Neural cell (in vitro differentiated cells): ENCODE results near the gene ZC3H7A. TPM values are rescaled to one million over a fixed set of nuclear protein-coding genes. Genes with fewer than 3 reads are reported as not detected.

Experiments
- H2AFZ ChIP-seq: fragments of 200-600, 300-800 bp; sonication (generic), shearing (Covaris generic); 2 replicates; pipeline ENCODE4 v1.6.0; 2014; ENCODE audit warnings: low read depth, mild to moderate bottlenecking, antibody characterized with exemption, low read length, moderate library complexity
- H3F3A ChIP-seq: fragments of 200-600 bp; shearing (Covaris generic); 2 replicates; pipeline ENCODE4 v1.6.1; 2016; ENCODE audit warnings: mild to moderate bottlenecking, moderate library complexity, mixed read lengths, antibody characterized with exemption, low read length; ENCODE audit not compliant: insufficient read depth, poor library complexity, severe bottlenecking
- H3K27ac ChIP-seq: fragments of 200-600, 300-800 bp; sonication (generic), shearing (Covaris generic); 2 replicates; pipeline ENCODE4 v1.5.1; 2014; ENCODE audit warnings: mild to moderate bottlenecking, low read length, moderate library complexity
- H3K27me3 ChIP-seq: fragments of 300-800, 200-600 bp; sonication (generic), shearing (Covaris generic); 2 replicates; pipeline ENCODE4 v1.6.0; 2014; ENCODE audit warnings: mild to moderate bottlenecking, low read depth, low read length, moderate library complexity; ENCODE audit not compliant: insufficient read depth
- H3K36me3 ChIP-seq: fragments of 300-800, 200-600 bp; sonication (generic), shearing (Covaris generic); 2 replicates; pipeline ENCODE4 v1.5.1; 2014; ENCODE audit warnings: mild to moderate bottlenecking, antibody characterized with exemption, low read length, moderate library complexity; ENCODE audit not compliant: insufficient read depth
- H3K4me2 ChIP-seq: fragments of 300-800, 200-600 bp; sonication (generic), shearing (Covaris generic); 2 replicates; pipeline ENCODE4 v1.6.0; 2014; ENCODE audit warnings: mild to moderate bottlenecking, low read length
- H3K4me3 ChIP-seq: fragments of 300-800, 200-600 bp; sonication (generic), shearing (Covaris generic); 2 replicates; pipeline ENCODE4 v1.5.1; 2014; ENCODE audit warnings: mild to moderate bottlenecking, low read length, moderate library complexity
- H3K79me2 ChIP-seq: fragments of 200-600 bp; shearing (Covaris generic); replicated peaks from 2 replicates; pipeline ENCODE4 v1.6.0; 2014; ENCODE audit warnings: mild to moderate bottlenecking, low read length, moderate library complexity; ENCODE audit not compliant: insufficient read depth
- H3K9ac ChIP-seq: fragments of 300-800, 200-600 bp; sonication (generic), shearing (Covaris generic); 2 replicates; pipeline ENCODE4 v1.6.1; 2016; ENCODE audit warnings: mild to moderate bottlenecking, low read length, mixed read lengths
- H3K9me2 ChIP-seq: fragments of 200-600 bp; shearing (Covaris generic); 2 replicates; pipeline ENCODE4 v1.6.1; 2016; ENCODE audit warnings: mild to moderate bottlenecking, low read length, mixed read lengths; ENCODE audit not compliant: insufficient read depth
- H3K9me3 ChIP-seq: fragments of 200-600, 300-800 bp; sonication (generic), shearing (Covaris generic); 2 replicates; pipeline ENCODE4 v1.6.1; 2016; ENCODE audit warnings: mild to moderate bottlenecking, mixed run types, low read length, moderate library complexity, mixed read lengths
- H4K20me1 ChIP-seq: fragments of 200-600 bp; shearing (Covaris generic); 2 replicates; pipeline ENCODE4 v1.6.1; 2016; ENCODE audit warnings: mild to moderate bottlenecking, mixed run types; ENCODE audit not compliant: insufficient read depth
- EP300 ChIP-seq: fragments of 450-650 bp; conservative IDR thresholded peaks from 2 replicates; pipeline ENCODE4 v1.6.1; 2014; ENCODE audit warnings: antibody characterized with exemption, mild to moderate bottlenecking, moderate library complexity; ENCODE audit not compliant: poor library complexity, severe bottlenecking
- EZH2 ChIP-seq: fragments of 200-600, 300-800 bp; shearing (Covaris generic), sonication (generic); IDR thresholded peaks from 2 replicates; pipeline ENCODE4 v1.6.1; 2014; ENCODE audit warnings: antibody characterized with exemption, low read length, borderline replicate concordance, mild to moderate bottlenecking; ENCODE audit not compliant: insufficient read depth, poor library complexity, severe bottlenecking
- MXI1 ChIP-seq: fragments of 450-650 bp; conservative IDR thresholded peaks from 2 replicates; pipeline ENCODE4 v1.6.1; 2014; ENCODE audit warnings: antibody characterized with exemption, mild to moderate bottlenecking; ENCODE audit not compliant: poor library complexity, severe bottlenecking
- POLR2AphosphoS5 ChIP-seq: IDR thresholded peaks from 2 replicates; pipeline ENCODE4 v1.6.1; 2012
- RAD21 ChIP-seq: fragments of 450-650 bp; conservative IDR thresholded peaks from 2 replicates; pipeline ENCODE4 v1.6.1; 2014; ENCODE audit warnings: antibody characterized with exemption, mild to moderate bottlenecking, moderate library complexity
- SMC3 ChIP-seq: fragments of 450-650 bp; conservative IDR thresholded peaks from 2 replicates; pipeline ENCODE4 v1.6.1; 2014; ENCODE audit warnings: antibody characterized with exemption, mild to moderate bottlenecking, moderate library complexity; ENCODE audit not compliant: poor library complexity
- TAF1 ChIP-seq: IDR thresholded peaks from 2 replicates; pipeline ENCODE4 v1.6.1; 2012; ENCODE audit warnings: low read depth
- polyA plus RNA-seq: library from polyadenylated mRNA; depleted of rRNA; stranded (reverse); fragments of >200 nt; gene quantifications from 2 replicates; pipeline ENCODE4 v1.2.3, GENCODE V29; 2014
- TF ChIP-seq, protein P1 (sequence below): IDR thresholded peaks from 2 replicates; pipeline ENCODE4 v1.6.1; 2012; ENCODE audit warnings: borderline replicate concordance
- TF ChIP-seq, protein P2 (sequence below): fragments of 450-650 bp; IDR thresholded peaks from 2 replicates; pipeline ENCODE4 v1.5.1; 2014; ENCODE audit warnings: antibody characterized with exemption, mild to moderate bottlenecking, moderate library complexity; ENCODE audit not compliant: poor library complexity, severe bottlenecking

ZC3H7A gene
- polyA plus RNA-seq, 1 donor from 2014 or later = 67.7 TPM

DNA sequence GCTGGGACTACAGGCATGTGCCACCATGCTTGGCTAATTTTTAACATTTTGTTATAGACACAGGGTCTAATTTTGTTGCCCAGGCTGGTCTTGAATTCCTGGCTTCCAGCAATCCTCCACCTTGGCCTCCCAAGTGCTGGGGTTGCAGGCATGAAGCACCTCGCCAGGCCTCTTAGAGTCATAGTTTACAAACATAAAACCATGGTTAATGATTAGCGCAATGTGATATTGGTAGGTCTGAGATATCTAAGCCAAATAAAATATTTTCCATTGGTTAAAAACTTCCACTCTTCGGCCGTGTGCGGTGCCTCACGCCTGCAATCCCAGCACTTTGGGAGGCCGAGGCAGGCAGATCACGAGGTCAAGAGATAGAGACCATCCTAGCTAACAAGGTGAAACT, 71.0 kb downstream of the ZC3H7A start:
- TF ChIP-seq, protein P1, sequence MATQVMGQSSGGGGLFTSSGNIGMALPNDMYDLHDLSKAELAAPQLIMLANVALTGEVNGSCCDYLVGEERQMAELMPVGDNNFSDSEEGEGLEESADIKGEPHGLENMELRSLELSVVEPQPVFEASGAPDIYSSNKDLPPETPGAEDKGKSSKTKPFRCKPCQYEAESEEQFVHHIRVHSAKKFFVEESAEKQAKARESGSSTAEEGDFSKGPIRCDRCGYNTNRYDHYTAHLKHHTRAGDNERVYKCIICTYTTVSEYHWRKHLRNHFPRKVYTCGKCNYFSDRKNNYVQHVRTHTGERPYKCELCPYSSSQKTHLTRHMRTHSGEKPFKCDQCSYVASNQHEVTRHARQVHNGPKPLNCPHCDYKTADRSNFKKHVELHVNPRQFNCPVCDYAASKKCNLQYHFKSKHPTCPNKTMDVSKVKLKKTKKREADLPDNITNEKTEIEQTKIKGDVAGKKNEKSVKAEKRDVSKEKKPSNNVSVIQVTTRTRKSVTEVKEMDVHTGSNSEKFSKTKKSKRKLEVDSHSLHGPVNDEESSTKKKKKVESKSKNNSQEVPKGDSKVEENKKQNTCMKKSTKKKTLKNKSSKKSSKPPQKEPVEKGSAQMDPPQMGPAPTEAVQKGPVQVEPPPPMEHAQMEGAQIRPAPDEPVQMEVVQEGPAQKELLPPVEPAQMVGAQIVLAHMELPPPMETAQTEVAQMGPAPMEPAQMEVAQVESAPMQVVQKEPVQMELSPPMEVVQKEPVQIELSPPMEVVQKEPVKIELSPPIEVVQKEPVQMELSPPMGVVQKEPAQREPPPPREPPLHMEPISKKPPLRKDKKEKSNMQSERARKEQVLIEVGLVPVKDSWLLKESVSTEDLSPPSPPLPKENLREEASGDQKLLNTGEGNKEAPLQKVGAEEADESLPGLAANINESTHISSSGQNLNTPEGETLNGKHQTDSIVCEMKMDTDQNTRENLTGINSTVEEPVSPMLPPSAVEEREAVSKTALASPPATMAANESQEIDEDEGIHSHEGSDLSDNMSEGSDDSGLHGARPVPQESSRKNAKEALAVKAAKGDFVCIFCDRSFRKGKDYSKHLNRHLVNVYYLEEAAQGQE = no peak
- TF ChIP-seq POLR2AphosphoS5 = no peak
- TF ChIP-seq TAF1 = no peak
- no peak for TF ChIP-seq RAD21
- no peak for TF ChIP-seq EP300
- no peak for TF ChIP-seq MXI1
- TF ChIP-seq SMC3 = no peak
- no peak for TF ChIP-seq EZH2
- TF ChIP-seq, protein P2, sequence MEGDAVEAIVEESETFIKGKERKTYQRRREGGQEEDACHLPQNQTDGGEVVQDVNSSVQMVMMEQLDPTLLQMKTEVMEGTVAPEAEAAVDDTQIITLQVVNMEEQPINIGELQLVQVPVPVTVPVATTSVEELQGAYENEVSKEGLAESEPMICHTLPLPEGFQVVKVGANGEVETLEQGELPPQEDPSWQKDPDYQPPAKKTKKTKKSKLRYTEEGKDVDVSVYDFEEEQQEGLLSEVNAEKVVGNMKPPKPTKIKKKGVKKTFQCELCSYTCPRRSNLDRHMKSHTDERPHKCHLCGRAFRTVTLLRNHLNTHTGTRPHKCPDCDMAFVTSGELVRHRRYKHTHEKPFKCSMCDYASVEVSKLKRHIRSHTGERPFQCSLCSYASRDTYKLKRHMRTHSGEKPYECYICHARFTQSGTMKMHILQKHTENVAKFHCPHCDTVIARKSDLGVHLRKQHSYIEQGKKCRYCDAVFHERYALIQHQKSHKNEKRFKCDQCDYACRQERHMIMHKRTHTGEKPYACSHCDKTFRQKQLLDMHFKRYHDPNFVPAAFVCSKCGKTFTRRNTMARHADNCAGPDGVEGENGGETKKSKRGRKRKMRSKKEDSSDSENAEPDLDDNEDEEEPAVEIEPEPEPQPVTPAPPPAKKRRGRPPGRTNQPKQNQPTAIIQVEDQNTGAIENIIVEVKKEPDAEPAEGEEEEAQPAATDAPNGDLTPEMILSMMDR = no peak
- H3F3A ChIP-seq = no peaks in the 10 kb centered on the region
- H3K79me2 ChIP-seq = no peaks in the 10 kb centered on the region
- H3K9me3 ChIP-seq = no peaks in the 10 kb centered on the region
- no peak overlapping the region for H3K4me2 ChIP-seq
- H3K36me3 ChIP-seq = no peaks in the 10 kb centered on the region
- no peaks in the 10 kb centered on the region for H4K20me1 ChIP-seq
- no peak overlapping the region for H3K9ac ChIP-seq
- H3K9me2 ChIP-seq = no peaks in the 10 kb centered on the region
- H3K4me3 ChIP-seq = no peak overlapping the region
- H3K27ac ChIP-seq = no peak overlapping the region
- no peaks in the 10 kb centered on the region for H3K27me3 ChIP-seq
- no peak overlapping the region for H2AFZ ChIP-seq

DNA sequence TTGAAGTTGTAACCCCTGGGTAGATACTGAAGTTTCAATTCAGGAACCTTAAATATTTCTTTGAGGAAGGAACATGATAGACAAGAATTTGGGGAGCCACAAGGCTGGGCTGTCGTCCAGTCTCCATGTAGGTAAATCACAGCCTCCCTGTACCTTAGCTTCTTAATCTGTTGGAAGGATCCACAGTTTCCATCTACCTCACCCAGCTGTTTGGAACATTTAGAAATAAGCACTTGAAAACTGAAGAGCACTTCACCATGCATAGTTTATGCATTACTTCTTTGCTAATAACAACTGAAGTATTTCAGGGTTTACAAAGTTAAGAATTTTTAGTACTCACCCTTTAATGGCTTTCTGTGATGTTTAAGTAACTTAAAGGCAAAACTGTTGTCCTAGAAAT, 71.6 kb downstream of the ZC3H7A start:
- no peak overlapping the region for H3K4me2 ChIP-seq
- no peaks in the 10 kb centered on the region for H3K36me3 ChIP-seq
- H2AFZ ChIP-seq = no peak overlapping the region
- H3K9me3 ChIP-seq = no peaks in the 10 kb centered on the region
- no peaks in the 10 kb centered on the region for H3K27me3 ChIP-seq
- H3F3A ChIP-seq = no peaks in the 10 kb centered on the region
- H3K9ac ChIP-seq = no peak overlapping the region
- no peaks in the 10 kb centered on the region for H3K79me2 ChIP-seq
- no peak overlapping the region for H3K4me3 ChIP-seq
- no peak overlapping the region for H3K27ac ChIP-seq
- TF ChIP-seq POLR2AphosphoS5 (no peak), SMC3 (no peak), RAD21 (no peak), EZH2 (no peak), MXI1 (no peak), TAF1 (no peak), EP300 (no peak)
- TF ChIP-seq, protein P1 = no peak
- TF ChIP-seq, protein P2 = no peak
- H4K20me1 ChIP-seq = no peaks in the 10 kb centered on the region
- H3K9me2 ChIP-seq = no peaks in the 10 kb centered on the region
